Fibroblast of peridontal ligament (primary cell): ENCODE measurements around the gene APOL4.
A peak's percentile ranks its signal among the peaks of the same experiment; 100 is the strongest.
"Not testable (repeated sequence)": the region's sequence is repeated elsewhere in the genome, so short reads cannot be mapped to it uniquely, and the experiment has no call there.

Source experiments
- DNase-seq: peaks from one replicate; pipeline ENCODE4 v3.0.0-alpha.2; 2010; ENCODE audit errors: extremely low read depth

The APOL4 gene, protein sequence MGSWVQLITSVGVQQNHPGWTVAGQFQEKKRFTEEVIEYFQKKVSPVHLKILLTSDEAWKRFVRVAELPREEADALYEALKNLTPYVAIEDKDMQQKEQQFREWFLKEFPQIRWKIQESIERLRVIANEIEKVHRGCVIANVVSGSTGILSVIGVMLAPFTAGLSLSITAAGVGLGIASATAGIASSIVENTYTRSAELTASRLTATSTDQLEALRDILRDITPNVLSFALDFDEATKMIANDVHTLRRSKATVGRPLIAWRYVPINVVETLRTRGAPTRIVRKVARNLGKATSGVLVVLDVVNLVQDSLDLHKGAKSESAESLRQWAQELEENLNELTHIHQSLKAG

DNA sequence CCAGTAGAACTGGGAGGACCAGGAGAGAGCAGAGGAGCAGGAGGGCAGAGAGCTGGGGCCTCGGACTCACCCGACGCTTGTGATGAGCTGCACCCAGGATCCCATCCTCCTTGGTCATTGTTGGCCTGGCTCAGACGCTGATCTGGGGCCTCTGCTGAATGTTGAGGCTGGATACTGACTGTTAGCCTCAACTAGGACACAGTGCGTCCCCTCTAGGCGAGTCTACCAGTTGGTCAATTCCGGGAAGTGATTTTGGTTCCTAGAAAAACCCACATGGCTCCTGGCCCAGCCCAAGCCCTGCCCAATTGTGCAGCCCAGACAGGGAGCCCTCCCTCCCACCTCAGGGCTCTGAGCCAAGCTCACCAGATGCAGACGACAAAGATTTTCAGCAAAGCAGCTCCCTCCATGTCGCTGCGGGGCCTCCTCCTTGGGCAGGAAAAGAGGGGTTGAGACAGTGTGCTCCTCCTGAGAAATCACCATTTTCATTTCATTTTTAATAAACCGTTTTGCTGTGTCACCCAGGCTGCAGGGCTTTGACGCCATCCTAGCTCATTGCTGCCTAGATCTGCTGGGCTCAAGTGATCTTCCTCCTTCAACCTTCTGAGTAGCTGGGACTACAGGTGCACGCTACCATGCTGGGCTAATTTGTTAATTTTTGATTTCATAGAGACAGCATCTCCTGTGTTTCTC is at the start of gene APOL4:
APOL4 (minus strand) TSS at position 180 of the 690 bp plus-strand sequence; CDS start at position 105, 75 bp downstream.
- DNase-seq = peak; percentile 51

DNA sequence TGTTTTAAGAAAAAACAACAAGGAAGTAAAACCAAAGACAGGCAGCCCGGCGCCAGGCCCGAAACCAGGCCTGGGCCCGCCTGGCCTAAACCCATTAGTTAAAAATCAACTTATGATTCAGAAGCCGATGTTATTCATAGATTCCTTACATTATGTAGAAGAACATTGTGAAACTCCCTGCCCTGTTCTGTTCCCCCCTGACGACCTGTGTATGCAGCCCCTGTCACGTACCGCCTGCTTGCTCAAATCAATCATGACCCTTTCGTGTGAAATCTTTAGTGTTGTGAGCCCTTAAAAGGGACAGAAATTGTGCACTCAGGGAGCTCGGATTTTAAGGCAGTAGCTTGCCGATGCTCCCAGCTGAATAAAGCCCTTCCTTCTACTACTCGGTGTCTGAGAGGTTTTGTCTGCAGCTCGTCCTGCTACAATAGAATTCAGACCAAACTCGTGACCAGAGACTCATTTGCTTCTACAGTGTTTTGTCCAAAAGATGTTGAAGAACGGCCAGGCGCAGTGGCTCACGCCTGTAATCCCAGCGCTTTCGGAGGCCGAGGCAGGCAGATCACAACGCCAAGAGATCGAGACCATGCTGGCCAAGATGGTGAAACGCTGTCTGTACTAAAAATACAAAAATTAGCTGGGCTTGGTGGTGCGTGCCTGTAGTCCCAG is 48.8 kb upstream of the APOL4 start:
- not testable (repeated sequence) for DNase-seq

DNA sequence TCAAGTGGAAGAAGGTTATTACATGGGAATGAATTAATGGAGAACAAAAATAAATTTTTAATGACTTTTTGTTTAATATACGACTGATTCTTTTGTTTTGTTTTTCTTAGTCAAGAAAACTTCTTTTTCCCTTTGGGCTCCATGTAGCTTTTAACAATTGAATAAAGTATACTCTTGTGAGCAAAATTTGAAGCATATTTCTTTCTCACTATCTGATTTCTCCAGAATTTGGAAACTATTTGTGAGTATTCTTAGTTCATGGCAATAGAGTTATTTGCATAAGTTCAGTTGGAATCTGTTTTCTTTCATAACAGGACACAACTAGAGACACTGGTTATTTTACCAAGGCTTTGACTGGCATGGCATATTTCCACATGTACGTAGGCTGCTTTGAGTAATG is 47.6 kb upstream of the APOL4 start:
- no peak for DNase-seq

DNA sequence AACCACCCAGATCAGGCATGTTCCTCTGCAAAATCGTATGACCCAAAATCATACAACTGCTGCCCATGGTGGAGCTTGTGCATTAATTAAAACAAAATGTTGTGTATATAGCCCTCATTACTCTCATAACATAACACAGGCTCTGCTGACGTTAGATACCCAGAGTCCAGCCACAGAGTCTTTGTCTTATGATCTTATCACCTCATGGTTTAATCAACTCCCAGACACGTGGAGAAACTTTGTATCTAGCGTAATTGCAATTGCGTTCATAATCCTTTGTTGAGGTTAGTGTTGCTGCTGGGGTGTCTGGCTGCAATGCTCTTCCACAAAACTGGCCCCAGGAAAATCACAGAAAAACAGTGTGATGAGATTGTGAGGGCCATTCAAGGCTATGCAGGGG is 46.3 kb upstream of the APOL4 start:
- no peak for DNase-seq

DNA sequence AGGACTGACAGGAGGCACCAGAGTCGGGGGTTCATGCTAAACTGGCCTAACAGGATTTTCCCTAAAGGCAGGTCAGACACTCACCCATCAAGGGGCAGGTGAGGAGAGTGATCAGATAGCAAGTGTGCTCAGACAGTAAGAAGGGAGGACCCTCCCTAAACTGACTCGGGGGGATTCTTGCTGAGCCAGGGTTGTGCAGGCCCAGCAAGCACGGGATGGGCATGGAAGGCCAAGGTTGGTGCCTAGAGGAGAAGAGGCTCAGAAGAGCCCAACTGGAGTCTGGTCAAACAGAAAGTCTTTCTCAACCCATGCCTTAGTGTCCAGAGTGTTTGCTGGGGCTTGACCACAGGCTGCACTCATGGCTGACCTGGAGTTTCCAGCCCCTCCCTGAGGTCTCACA is 45.1 kb upstream of the APOL4 start:
- no peak for DNase-seq

DNA sequence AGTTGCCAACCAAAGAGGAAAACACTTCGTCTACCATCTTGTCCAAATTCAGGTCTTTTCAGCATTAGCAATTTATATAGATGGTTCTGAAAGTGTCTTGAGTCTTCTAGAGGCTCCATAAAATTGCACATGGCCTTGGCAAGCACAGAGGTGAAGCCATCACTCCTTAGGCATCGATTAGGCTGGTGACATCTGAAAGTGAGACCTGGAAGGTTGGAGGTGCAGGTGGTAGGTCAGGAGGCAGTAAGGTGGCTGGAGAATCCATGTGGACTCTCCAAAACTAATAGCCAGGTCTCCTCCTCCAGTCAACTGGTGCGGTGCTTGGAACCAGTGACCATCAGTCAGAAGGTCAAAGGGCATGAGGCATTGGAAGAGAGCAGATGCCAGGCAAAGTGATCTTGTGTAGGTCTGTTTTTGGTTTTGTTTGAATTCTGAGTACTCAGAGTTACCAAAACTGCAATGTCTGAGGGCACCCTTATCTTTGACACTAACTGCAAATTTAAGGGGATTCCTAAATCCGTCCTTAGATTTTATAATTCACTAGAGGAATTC is 44.3 kb upstream of the APOL4 start:
- no peak for DNase-seq

DNA sequence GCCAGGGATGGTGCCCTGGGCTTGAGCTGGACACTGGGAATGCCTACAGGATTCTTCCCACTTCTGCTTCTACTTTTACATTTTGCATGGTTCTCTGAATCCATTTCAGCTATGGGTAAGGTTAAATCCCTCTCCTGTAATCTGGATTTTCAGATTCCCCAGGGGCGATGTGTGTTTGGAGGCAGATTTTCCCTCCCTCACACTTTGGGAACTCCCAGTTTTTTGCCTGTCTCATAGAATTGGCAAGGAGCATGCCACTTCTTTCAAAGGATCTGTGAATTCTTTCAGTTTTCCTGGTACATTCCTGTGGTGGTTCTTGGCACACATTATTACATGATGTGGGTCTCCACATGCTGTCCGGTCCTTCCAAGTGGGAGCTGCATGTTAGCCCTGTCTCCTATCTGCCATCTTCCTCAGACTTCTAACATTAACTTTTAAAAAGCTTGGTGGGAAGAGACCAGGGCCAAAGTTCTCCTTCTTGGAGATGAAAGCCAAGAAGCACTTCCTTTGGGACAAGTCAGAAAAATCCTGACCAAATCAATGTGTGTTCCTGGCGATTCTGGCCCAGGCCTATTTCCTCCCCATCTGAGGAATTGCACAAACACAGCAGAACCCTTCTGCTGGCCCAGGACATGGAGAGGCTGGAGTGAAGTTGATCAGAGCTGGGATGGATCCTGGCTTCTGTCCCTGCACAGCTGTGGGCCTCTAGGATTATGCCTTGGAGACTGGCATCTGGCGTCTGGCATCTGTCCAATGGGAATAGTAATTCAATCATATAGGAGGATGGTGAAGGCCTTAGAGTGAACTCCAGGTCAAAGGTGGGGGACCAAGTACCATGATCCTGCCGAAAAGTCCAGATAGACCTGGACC is 43.1 kb upstream of the APOL4 start:
- DNase-seq = peak; percentile 85

DNA sequence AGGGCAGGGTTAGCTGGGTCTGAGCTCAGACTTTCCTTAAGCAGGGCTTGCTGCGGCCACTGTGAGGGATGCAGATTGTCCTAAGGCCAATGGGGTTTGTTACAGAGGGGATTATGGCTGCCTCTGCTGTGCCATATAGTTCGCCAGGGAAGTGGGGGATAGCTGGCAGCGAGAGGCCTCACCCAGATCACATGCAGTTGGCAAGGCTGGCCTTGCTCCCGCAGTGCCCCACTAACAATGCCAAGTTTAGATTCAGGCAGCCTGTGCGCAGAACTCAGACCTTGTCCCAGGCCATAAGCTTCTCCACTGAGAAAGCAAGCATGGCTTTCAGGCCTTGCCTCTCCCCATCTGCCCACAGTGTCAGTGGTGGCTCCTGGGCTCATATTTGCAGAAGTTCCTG is 42.4 kb upstream of the APOL4 start:
- no peak for DNase-seq

DNA sequence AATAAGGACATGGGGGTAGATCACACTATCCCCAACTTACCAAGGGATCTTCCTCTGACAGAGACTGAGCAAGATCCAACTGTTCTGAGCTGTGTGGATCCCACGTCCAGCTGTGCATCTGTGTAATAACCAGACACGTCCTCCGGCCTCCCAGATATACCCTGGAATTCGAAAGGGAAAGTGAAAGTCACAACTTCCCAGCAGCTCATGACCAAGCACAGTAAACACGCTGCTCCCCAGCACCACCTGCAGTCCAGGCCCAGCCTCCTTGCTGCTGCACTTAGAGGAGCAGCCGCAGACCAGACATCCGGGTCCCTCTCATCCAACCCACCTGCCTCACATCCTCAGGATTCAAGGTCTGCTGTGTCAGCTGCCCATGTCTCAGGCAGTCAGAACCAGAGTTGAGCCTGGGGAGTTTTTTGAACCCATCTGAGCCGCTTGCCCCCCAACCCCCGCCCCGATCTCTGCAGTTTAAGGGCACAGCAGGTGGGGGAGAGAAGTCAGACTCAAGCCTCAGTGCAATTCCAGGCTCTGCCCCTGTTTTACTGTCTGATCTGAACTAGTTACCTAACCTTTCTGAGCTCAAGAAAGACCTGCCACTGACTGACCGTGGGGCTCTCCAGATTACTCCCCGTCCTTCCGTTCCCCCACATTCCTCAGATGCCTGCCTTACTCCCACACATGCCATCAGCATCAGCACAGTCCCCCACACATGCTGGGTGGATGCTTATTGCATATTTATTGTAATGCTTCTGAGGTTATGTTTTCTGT is 38.0 kb upstream of the APOL4 start, which contains the start of gene APOL2:
APOL2 (minus strand) TSS at position 127 of the 771 bp plus-strand sequence. CDS start 6,365 bp downstream, outside the sequence.
- peak; percentile 92 for DNase-seq

DNA sequence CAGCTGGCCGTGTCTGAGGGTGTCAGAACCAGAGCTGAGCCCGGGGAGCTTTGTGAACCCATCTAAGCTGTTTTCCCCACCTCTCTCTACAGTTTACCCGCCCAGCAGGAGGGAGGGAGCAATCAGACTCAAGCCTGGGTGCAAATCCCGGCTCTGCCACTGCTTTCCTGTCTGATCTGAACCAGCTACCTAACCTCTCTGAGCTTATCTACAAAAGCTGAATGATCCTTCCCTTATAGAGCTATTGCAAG is 37.5 kb upstream of the APOL4 start:
- DNase-seq = no peak

DNA sequence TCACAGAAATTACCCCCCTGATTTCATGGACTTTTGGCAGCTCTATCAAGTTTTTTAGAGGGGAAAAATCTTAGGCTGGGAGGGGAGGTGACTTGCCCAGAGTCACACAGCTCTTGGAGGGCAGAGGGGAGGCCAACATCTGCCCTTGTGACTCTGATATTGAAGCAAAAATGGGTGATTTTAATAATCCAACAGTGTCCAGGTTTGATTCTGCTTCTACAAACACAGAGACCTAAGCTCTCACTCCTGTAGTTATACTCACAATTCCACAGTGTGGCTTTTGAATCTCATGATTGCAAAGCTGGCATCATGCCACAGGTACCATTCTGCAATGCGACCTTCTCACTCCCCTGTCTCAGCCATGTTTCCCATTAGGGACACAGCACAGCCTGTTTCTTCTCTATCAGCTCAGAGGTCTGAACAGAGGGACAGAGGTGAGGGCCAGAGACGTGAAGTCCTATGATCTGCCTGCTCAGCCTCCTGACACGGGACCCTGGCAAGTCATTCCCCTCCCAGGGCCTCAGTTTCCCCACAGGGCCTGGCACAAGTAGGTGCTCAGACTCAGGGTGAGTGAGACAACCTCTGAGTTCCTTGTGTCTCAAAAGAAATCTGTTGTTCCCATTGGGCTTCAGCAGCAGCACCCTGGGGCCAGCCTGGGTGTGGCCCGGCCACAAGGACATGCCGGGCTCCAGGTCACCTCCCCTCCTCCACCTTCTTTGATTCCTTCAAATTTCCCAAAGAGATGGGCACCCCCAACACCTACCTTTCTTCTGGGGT is 37.0 kb upstream of the APOL4 start:
- DNase-seq = no peak

DNA sequence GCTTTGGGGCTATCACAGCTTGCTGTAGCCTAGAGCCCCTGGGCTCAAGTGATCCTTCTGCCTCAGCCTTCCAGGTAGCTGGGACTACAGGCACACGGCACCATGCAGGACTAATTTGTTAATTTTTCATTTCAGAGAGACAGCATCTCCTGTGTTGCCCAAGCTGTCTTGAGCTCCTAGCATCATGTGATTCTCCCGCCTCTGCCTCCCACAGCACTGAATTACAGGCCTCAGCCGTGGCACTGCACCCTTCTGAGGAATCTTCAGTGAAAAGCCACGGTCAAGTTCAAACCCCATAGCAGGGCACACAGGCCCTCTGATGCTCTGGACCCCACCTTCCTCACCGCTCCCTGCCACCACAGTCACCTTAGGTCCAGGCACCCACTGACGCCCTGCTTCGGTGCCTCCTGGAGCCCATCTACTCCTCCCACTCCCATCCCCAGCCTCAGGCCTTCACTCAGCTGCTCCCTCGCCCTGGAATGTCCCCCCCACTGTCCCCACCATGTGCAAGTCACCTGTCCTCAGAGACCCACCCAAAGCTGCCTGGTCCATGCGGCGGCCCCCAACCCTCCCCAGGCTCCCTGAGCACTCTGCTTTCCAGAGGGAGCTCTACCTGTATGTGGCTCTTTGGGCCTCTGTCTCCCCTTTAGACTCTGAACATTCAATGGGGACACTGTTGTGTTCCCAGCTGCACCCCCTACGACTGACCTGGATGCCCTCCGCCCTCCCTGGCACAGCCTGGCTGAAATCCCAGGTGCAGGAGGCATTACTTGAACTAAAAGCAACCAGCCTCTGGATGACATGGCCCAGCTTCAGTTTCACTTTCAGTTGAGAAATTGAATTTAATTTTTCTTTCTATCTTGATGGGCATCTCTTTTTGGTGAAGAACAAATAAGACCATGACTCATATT is 36.1 kb upstream of the APOL4 start:
- DNase-seq = peak; percentile 44

DNA sequence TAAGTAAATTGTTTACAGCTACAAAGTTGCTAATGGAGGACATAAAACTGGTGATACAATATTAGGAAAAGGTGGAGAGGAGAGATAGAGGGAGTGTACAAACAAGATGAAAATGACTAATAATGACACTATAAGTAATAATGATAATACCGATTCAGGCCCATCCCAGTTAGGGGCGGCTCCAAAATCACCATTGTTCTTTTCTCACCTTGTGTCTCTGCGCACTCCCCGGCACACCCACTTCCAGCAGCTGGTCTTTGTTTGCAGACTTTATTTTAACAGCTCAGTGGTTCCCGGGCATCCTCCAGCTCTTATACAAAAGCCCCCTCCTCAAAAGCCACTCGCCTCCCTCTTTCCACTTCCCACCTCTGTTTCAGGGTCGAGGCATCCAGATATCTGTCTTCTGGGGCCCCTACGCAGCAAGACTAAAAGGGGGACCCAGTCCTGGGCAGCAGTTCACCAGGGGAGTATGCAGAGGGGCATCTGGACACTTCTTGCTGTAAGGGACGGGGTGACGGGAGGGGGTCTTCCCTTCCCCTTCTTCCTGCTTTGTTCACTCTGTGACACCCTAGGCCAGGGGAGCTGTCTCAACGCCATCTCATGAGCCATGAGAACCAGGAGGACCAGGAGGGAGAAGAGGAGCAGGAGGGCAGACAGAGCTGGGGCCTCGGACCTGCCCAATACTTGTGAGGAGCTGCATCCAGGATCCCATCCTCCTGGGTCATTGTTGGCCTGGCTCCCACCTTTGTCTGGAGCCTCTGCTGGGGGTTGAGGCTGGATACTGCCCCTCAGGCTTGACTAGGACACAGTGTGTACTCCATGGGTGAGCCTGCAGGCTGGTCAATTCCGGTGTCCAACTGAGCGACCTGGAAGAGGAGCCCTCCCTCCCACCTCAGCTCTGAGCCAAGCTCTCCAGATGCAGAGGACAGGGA is 35.0 kb upstream of the APOL4 start:
- no peak for DNase-seq

DNA sequence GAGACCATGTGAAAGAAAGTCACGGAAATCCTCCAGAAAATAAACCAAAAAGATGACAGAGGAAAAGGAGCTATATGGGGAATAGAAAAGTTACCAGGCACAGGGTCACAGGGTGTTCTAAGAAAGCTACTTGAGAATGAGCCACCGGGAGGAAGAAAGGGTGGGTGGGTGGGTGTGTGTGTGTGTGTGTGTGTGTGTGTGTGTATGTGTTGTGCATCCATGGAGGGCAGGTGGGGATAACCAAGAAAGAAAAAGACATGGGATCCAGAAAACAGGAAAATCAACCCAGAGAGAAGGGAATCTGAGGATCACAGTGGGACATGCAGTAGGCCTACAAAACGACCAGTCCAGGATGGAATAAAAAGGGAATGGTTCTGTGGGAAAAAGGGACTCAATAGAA is 34.0 kb upstream of the APOL4 start:
- no peak for DNase-seq

DNA sequence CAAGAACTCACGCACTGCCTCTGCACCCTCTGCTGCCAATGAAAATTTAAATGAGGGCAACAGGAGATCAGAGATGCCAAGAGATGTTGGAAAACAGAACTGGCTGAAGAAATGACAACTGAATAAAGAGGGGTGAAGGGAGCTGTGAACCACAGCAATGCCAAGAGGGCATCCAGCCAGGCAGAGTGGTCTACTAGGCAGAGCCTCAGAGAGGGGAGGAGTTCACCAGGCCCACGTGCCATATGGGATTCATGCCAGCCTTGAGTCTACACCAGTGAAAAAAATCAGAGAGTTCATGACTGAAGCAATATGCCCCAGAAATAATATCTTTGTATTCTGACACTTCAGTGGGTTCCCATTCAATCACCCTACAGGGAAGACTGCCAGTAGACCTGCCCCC is 33.3 kb upstream of the APOL4 start:
- no peak for DNase-seq

DNA sequence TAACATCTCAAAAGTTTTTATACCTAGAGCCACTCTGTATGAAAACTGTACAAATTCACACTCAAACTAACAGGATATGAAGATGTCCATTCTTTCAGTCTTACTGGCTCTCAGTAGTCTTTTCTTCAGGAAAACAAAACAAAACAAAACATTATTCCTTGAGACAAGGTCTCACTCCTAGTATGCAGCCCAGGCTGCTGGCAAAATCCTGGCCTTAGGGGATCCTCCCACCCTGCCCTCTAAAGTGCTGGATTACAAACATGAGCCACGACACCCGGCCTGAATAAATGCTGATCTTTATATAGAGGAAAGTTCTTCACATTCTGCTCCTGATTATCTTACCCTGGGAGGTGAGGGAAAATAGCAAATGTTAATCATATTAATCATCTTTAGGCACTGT is 32.6 kb upstream of the APOL4 start:
- DNase-seq = no peak

DNA sequence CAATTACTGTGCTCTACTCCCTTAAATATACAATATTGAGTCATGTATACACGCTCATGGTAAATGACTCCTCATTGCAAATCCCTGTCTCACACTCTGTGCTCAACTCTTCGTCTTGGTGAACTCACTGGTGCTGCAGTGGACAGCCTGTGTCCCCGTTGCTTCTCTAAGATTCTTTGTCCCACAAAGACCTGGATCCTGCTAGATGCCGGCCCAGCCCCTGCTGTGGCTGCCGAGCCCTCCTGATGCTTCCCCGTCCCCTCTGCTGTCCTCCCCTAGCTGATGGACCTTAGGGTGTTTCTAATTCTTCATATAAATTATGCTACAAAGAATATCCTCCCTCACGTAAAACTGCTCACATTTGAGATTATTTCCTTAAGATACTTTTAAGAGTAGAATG is 32.2 kb upstream of the APOL4 start:
- DNase-seq = no peak
